GM18951 (cell line): Measurements from ENCODE around the gene HINT2.

Experiments
- POLR2A ChIP-seq: IDR thresholded peaks from 4 replicates; pipeline ENCODE4 v1.6.1; 2011; ENCODE audit warnings: mild to moderate bottlenecking; ENCODE audit not compliant: insufficient read length, insufficient read depth; ENCODE audit errors: extremely low read depth
- in situ Hi-C: fragments of 300-500 bp; cut with MboI; formaldehyde crosslinking; loops from one replicate; pipeline ENCODE4 v1.12.0; 2022; ENCODE audit warnings: low sequenced_read_pairs, mixed read lengths, inconsistent platforms; ENCODE audit not compliant: unreplicated experiment

HINT2 gene

GRCh38 chr9:35790385-35791296 is 24.2 kb downstream of the HINT2 start:
- in situ Hi-C loops, result loop anchor here (25.0 kb wide), 1 partner anchor 97 kb away; no protein-coding TSS in a partner anchor
- TF ChIP-seq POLR2A, result no peak

GRCh38 chr9:35790025-35790384 is 24.8 kb downstream of the HINT2 start:
- TF ChIP-seq POLR2A, result no peak
- in situ Hi-C loops, result loop anchor here (25.0 kb wide), 1 partner anchor 97 kb away; no protein-coding TSS in a partner anchor

- in situ Hi-C loops, result loop anchor here (25.0 kb wide), 1 partner anchor 98 kb away; no protein-coding TSS in a partner anchor
- no peak for TF ChIP-seq POLR2A
These were observed 25.3 kb downstream of the HINT2 start for GRCh38 chr9:35789541-35789940.

- in situ Hi-C loops, result loop anchor here (25.0 kb wide), 1 partner anchor 104 kb away; no protein-coding TSS in a partner anchor
- TF ChIP-seq POLR2A, result no peak
These were observed 31.4 kb downstream of the HINT2 start for GRCh38 chr9:35783418-35783817.

GRCh38 chr9:35781066-35781465 is 33.8 kb downstream of the HINT2 start:
- in situ Hi-C loops, result loop anchor here (25.0 kb wide), 1 partner anchor 106 kb away; no protein-coding TSS in a partner anchor
- TF ChIP-seq POLR2A, result no peak

GRCh38 chr9:35778496-35778895 is 36.3 kb downstream of the HINT2 start:
- no peak for TF ChIP-seq POLR2A
- in situ Hi-C loops, result loop anchor here (25.0 kb wide), 1 partner anchor 109 kb away; no protein-coding TSS in a partner anchor

GRCh38 chr9:35776018-35776417 is 38.8 kb downstream of the HINT2 start:
- TF ChIP-seq POLR2A, result no peak
- in situ Hi-C loops, result loop anchor here (25.0 kb wide), 1 partner anchor 111 kb away; no protein-coding TSS in a partner anchor

GRCh38 chr9:35774907-35775635 is 39.8 kb downstream of the HINT2 start:
- no peak for TF ChIP-seq POLR2A
- in situ Hi-C loops, result loop anchor here (25.0 kb wide), 1 partner anchor 112 kb away; no protein-coding TSS in a partner anchor

GRCh38 chr9:35771943-35772342 is 42.9 kb downstream of the HINT2 start:
- no peak for TF ChIP-seq POLR2A

GRCh38 chr9:35771534-35771933 is 43.3 kb downstream of the HINT2 start:
- in situ Hi-C loops, result no loop called here
- no peak for TF ChIP-seq POLR2A

More at GRCh38 chr9:35771943-35772342, 42.9 kb downstream of the HINT2 start:
- in situ Hi-C loops, result no loop called here

- no peak for TF ChIP-seq POLR2A
- in situ Hi-C loops, result no loop called here
These were observed 43.8 kb downstream of the HINT2 start for GRCh38 chr9:35771075-35771433.

GRCh38 chr9:35769763-35770162 is 45.1 kb downstream of the HINT2 start:
- no peak for TF ChIP-seq POLR2A
- in situ Hi-C loops, result no loop called here

GRCh38 chr9:35767458-35767857 is 47.4 kb downstream of the HINT2 start:
- no peak for TF ChIP-seq POLR2A
- in situ Hi-C loops, result no loop called here

GRCh38 chr9:35766997-35767396 is 47.8 kb downstream of the HINT2 start:
- no peak for TF ChIP-seq POLR2A
- in situ Hi-C loops, result no loop called here

GRCh38 chr9:35763803-35764202 is 51.0 kb downstream of the HINT2 start:
- no peak for TF ChIP-seq POLR2A
- in situ Hi-C loops, result no loop called here
